Stimulated activated CD4-positive, alpha-beta T cell treated with anti-CD3 and anti-CD28 coated beads, Interleukin-2, amount 100 ng/mL, for 48 hours (primary cell): ENCODE data around the gene STOX2.

Source experiments
- DNase-seq, 2 donors: peaks; one replicate each; pipeline ENCODE4 v3.0.0-alpha.2; 2020

STOX2 gene

GRCh38 chr4:183889190-183889589 is 15.9 kb upstream of the STOX2 start:
- no peak for DNase-seq

GRCh38 chr4:183897193-183897592 is 7.9 kb upstream of the STOX2 start:
- DNase-seq = no peak

DNA sequence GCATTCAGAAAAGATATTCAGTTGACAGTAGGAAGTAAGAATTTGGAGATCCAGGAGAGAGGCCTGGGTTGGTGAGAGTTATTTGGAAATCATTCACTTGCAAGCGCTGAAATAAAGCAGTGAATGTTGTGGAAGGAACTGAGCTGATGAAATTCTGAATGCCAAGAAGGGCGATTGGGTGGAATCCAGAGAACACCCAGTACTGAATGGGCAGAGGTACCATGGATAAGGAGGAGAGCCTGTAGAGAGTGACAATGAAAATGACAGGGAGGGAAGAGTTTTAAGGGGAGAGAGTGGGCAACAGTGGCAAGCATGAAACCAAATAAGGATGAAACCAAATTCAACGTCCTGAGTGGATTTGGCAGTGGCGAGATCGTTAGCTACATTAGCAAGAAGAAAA is 6.7 kb upstream of the STOX2 start:
- no peak for DNase-seq

DNA sequence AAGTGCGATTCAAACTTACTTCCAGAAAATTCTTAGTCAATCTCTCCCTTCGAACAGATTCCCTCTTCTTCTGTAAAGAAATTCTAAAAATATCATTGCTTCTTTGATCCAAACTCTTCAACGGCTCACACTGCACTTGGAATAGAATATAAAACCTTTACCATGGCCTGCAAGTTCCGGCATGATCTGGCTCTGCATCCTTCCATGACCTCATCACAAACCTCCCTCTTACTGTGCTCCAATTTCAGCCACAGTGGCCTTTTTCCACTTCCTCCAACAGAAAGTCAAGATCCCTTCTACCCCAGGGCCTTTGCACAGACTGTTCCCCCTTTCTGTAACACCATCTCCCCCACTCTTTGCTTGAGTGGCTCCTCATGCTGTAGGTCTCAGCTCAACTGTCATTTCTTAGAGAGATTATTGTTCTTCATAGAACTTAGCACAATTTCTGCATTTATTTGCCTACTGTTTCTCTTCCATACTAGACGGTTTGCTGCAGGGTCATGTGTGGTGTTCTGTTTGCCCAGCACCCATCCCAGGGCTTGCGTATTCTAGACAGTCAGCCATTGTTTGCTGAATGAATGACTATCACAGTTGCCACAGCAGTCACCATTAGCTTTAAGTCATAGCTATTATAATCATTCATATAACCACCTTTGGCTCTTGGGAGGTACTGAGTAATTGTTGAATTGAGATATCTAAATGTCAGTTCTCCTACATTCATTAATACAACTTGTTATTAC is 1.9 kb upstream of the STOX2 start:
- no peak for DNase-seq

- no peak for DNase-seq
Observed at GRCh38 chr4:183905593-183906488, 734 bp downstream of the STOX2 start.

DNA sequence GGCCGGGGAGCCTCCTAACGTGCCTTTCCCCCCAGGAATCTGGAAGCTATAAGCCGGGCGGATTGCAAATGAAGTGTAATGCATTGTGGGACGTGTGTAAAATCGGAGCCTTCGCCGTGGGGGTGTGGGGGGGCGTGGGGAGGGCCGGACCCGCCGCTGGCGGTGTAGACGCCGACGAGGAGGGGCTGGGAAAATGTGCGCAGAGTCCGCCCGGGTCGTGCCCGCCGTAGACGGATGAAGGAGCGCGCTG is 1.3 kb downstream of the STOX2 start:
- no peak for DNase-seq

DNA sequence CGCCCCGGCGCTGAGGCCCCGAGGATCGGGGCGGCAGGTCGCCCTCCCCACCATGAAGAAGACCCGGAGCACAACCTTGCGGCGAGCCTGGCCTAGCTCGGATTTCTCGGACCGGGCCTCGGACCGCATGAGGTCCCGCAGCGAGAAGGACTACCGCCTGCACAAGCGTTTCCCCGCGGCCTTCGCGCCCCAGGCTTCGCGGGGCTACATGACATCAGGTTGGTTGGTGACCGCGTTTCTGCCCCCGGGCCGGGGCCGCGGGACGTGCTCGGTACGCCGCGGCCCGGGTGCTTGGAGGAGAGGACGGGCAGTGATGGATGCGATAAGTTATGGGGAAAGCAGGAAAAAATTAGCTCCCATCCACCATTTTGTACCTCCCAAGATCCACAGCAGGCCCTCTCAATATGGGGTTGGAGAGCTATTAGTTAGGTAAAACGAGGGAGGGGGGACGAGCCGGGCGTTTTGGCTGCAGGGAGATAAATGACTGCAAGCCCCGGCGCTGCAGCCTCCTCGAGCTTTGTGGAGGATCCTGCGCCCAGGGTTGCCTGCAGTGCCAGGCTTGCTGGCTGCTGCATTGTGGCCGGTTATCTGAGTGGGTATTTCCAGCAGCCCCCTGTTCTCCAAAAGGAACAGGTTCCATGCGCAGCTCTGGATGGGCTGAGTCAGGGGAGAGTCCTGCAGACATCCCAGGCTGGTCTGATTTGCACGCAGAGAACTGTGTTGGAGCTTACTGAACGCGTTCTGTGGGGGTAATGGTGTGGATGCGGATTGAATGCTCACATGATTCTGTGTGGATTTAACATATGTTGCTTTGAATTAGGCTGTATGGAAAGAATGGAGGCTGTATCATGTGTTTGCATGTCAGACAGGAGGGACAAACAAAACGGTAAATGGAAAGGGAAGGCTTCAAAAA is 1.9 kb downstream of the STOX2 start:
- DNase-seq = no peak

DNA sequence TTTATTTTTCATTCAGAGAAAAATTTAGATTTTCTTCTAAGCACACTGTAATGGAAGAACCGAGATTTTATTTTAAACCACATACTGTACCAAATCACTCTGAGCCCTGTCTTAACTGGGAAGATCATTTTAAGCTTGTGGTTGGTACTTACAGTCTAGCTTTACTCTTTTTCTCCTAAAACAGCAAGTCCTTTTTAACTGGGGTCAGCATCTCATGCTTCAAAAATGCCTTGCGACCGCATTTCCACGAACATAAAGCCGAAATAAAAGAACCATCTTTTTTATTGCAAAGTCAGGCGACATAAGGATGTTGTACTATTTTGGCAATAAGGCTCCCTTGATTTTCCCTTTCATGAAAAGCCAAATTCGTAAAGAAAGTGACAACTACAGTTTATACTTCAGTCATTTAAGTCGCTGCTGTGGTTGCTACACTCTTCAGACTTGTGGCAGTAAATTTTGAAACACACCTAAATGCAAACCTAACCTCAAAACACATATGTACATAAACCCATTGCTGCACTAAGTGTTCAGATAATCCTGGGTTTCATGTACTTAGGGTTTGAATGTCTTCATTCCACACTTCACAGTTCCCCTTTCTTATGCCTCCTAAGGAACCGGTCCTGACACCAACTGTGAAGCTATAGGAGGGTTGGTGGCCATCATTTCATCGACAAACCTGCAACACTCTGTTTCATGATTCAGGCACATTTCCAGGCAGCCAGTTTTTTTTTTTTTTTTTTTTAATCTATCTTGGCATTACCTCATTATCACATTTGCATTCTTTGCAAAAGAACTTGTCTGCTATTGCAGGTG is 3.0 kb downstream of the STOX2 start:
- no peak for DNase-seq

DNA sequence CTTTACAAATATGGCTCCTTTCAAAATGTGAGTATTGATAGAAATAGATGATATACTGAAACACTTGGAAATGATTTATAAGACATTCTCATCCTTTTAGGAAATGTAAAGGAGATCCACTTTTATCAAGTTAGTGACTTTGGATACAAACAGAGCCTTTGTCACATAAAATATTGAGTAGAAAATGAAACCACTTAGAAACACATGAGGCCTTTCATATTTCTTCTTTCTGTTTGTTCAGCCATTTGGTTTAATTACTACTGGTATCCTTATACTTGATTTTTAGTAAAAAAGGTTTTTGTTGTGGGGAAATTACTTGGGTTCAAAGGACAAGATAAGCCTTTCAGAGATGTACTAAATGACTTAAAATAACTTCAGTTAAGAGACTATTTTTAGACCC is 4.1 kb downstream of the STOX2 start:
- no peak for DNase-seq

GRCh38 chr4:183909801-183910200 is 4.7 kb downstream of the STOX2 start:
- no peak for DNase-seq

DNA sequence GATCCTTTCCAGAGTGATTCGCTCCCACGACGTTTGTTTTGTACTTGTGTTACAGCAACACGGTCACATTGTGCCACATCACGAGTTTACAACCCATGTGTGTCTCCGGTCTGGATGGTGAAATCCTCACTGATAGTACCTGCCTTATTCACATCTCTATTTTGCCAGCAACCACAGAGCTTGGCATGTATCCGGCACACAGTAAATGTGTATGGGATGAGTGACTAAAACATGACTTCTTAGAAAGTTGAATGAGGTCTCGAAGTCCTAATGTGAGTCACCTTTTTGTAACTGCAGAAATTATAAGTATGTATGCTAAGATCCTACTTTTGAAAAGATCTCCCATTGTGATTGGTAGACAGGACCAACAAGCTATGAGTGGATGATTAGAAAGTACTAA is 7.5 kb downstream of the STOX2 start:
- DNase-seq = no peak

GRCh38 chr4:183915976-183916375 is 10.9 kb downstream of the STOX2 start:
- no peak for DNase-seq

DNA sequence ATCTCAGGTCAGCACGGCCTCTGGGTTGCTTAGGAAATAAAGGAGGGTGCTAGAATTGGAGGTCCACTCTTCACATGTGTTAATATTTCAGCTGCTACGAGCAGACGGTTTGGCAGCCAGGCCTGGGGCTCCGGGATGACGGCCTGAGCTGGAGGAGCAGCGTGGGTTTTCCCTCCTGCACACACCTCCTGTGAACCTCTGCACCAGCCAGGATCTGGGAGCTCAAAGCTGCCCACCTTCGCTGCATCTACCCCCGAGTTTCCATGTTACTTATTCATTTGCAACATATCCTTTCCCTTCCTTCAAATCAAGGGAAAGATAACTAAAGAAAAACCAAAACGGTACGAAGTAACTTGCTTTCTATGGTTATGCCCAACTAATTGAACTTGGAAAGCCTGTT is 13.6 kb downstream of the STOX2 start:
- no peak for DNase-seq

GRCh38 chr4:183919141-183919540 is 14.0 kb downstream of the STOX2 start:
- DNase-seq = no peak

DNA sequence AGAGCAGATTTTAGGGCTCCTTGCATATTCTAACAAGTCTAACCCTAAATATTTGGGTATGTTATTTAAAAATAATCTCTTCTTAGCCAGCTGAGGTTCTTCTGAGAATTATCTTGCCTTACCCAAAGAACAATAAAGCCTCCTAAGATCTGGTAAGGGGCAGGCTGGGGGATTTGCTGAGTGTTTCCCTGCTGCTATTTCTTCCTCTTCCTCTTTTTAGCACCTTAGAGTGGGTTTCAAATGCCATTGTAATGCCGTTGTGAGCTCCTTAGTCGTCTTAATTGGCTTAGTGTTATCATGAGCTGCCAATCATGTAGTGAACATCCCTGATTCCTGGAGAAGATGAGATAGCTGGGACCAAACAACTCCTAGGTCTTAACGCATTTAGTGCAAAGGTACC is 15.4 kb downstream of the STOX2 start:
- no peak for DNase-seq

GRCh38 chr4:183921335-183921734 is 16.2 kb downstream of the STOX2 start:
- no peak for DNase-seq

DNA sequence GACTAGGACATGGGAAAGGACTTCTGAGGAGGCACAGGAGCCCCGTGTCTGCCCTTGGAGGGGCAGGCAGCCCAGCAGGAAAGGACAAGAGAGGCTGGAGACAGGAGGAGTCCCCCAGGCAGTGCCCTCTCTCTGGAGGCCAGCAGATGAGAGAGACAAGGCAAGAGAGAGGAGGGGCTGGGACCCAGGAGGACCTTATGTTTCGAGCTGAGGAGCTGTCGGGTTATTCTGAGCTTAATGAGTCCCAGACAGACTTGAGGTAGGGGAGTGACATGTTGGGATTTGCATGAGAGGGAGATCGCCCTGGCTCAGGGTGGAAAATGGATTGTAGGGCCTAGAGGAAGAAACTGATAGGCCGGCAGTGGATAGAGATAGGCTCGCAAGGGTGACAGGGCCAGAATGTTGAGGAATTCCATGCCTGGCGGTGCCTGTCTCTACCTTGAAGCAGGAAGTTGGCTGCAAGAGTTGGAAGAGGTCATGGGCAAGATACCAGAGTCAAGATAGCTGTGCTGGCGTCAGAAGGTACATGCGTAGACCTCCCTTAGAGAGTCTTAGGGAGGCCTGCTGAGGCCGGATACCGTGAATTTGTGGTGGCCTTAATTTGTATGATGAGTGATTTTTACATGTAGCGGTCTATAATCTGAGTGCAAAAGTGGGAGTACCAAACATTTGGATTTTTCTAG is 19.4 kb downstream of the STOX2 start:
- DNase-seq = no peak

- DNase-seq = no peak
Observed at GRCh38 chr4:183926950-183927349, 21.8 kb downstream of the STOX2 start.

DNA sequence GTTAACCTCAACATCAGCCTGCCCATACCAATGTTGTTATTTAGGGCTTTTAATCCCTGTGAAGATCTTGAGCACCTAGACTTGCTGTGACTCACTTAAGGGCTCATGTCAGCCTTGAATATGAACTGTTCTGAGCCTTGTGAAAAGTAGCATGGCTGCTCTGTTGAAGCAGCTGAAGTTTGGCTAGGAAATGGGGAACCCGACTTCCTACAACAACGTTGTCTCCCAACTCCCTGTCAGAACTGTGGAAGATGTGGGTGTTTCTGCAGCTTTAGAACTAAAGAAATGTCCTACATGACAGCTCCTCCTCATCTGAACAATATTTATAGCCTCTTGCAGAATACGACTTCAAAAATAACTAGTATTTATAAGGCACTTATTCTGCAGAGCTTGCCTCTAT is 27.5 kb downstream of the STOX2 start:
- no peak for DNase-seq

GRCh38 chr4:183934761-183935160 is 29.7 kb downstream of the STOX2 start:
- DNase-seq = no peak

- no peak for DNase-seq
Observed at GRCh38 chr4:183935355-183936005, 30.4 kb downstream of the STOX2 start.

- DNase-seq = no peak
Observed at GRCh38 chr4:183936047-183936446, 30.9 kb downstream of the STOX2 start.
